ENCODE data around the gene LTBP1.

DNA sequence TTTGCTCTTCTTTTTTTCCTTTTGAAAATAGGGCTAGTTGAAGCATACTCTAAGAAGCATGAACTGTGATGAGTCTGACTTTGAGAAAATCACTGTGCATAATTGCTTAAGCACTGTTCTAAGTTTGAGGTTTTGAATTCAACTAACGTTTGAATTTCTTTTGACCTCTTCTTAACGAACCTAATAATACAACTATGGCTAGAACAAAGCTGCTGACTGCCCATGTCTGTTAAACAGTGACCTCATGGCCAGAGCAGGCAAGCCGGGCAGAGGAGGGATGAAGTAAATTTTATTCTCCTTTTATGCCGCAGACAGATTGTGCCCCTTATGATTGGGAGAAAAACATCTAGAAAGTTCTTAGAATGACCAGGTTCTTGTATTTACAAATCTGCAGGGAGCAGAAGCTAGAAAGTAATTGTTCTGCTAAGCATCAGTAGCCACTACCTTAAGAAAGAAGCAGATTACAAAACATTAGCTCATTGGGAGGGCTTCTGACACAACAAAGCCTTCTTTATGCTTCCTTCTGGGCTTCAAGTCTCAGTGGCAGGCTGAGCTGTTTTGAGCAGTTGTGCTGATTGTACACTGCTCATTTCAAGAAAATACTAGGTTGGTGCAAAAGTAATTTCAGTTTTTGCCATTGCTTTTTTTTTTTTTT is 431.9 kb downstream of the LTBP1 start:
- TF ChIP-seq, protein P1, sequence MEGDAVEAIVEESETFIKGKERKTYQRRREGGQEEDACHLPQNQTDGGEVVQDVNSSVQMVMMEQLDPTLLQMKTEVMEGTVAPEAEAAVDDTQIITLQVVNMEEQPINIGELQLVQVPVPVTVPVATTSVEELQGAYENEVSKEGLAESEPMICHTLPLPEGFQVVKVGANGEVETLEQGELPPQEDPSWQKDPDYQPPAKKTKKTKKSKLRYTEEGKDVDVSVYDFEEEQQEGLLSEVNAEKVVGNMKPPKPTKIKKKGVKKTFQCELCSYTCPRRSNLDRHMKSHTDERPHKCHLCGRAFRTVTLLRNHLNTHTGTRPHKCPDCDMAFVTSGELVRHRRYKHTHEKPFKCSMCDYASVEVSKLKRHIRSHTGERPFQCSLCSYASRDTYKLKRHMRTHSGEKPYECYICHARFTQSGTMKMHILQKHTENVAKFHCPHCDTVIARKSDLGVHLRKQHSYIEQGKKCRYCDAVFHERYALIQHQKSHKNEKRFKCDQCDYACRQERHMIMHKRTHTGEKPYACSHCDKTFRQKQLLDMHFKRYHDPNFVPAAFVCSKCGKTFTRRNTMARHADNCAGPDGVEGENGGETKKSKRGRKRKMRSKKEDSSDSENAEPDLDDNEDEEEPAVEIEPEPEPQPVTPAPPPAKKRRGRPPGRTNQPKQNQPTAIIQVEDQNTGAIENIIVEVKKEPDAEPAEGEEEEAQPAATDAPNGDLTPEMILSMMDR (IDR thresholded peaks at IDR 0.05; ENCODE audit: low read depth, low read length, poor library complexity, severe bottlenecking) = no peak
- no peak for TF ChIP-seq EZH2phosphoT487 (IDR thresholded peaks at IDR 0.05; ENCODE audit: borderline replicate concordance, low read length)

All from DOHH2 (cell line).